ENCODE data around the gene ISX. TPM values are rescaled to one million over a fixed set of nuclear protein-coding genes. Genes with fewer than 3 reads are reported as not detected.

The ISX gene
- total and polyA plus RNA-seq, 2 of the 13 experiments (the other 11 are each of a cell fraction or from before 2014, with no cell fraction given), result 1.4 to 1.8 TPM

DNA sequence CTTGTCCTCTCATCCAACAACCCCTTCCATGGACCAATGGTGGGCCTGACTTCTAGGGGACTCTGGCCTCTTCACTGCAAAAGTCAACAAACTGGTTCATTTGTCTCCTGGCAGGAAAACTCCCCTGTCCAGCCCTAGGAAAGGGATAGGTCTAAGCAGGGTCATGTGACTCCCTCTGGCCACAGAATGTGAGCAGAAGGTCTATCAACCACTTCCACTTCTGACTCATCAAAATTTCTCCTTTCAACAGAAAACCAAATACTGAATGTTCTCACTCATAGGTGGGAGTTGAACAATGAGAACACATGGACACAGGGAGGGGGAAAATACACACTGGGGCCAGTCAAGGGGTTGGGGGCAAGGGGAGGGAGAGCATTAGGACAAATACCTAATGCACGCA is 1.3 kb upstream of the ISX start (continued):
- TF ChIP-seq, protein P1, sequence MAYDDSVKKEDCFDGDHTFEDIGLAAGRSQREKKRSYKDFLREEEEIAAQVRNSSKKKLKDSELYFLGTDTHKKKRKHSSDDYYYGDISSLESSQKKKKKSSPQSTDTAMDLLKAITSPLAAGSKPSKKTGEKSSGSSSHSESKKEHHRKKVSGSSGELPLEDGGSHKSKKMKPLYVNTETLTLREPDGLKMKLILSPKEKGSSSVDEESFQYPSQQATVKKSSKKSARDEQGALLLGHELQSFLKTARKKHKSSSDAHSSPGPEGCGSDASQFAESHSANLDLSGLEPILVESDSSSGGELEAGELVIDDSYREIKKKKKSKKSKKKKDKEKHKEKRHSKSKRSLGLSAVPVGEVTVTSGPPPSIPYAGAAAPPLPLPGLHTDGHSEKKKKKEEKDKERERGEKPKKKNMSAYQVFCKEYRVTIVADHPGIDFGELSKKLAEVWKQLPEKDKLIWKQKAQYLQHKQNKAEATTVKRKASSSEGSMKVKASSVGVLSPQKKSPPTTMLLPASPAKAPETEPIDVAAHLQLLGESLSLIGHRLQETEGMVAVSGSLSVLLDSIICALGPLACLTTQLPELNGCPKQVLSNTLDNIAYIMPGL (CRISPR knock-in tag; IDR thresholded peaks at IDR 0.05; ENCODE audit: borderline replicate concordance in 1 of 2, low read depth in 1 of 2), result no peak
- TF ChIP-seq ZSCAN22 (CRISPR knock-in tag; IDR thresholded peaks at IDR 0.05) (no peak), KLF15 (CRISPR knock-in tag; IDR thresholded peaks at IDR 0.05; ENCODE audit: borderline replicate concordance) (no peak), ZNF589 (CRISPR knock-in tag; conservative IDR thresholded peaks at IDR 0.05) (no peak), ZFX (CRISPR knock-in tag; IDR thresholded peaks at IDR 0.05; ENCODE audit: low read depth) (no peak), GABPA (IDR thresholded peaks at IDR 0.05; ENCODE audit: low read depth, low read length) (no peak), GABPA (CRISPR knock-in tag; IDR thresholded peaks at IDR 0.05; ENCODE audit: low read depth) (0 out of 2 replicates have a peak, but pooled peaks have one; percentile 9), RNF2 (conservative IDR thresholded peaks at IDR 0.05; ENCODE audit: low read depth) (no peak), KDM6A (CRISPR knock-in tag; IDR thresholded peaks at IDR 0.05; ENCODE audit: low read depth) (no peak), POGZ (CRISPR knock-in tag; IDR thresholded peaks at IDR 0.05) (0 out of 2 replicates have a peak, but pooled peaks have one; percentile 16), IKZF1 (IDR thresholded peaks at IDR 0.05) (no peak), BHLHE40 (IDR thresholded peaks at IDR 0.05; ENCODE audit: low read length) (no peak), ZNF224 (CRISPR knock-in tag; IDR thresholded peaks at IDR 0.05) (no peak), CENPX (CRISPR knock-in tag; IDR thresholded peaks at IDR 0.05) (no peak), CBX5 (CRISPR knock-in tag; IDR thresholded peaks at IDR 0.05; ENCODE audit: borderline replicate concordance) (no peak), NFE2 (CRISPR knock-in tag; IDR thresholded peaks at IDR 0.05) (no peak), ZBTB3 (CRISPR knock-in tag; IDR thresholded peaks at IDR 0.05; ENCODE audit: borderline replicate concordance, low read depth) (peak; percentile 100), ZFP90 (CRISPR knock-in tag; IDR thresholded peaks at IDR 0.05; ENCODE audit: borderline replicate concordance) (no peak)
- TF ChIP-seq, protein P2, sequence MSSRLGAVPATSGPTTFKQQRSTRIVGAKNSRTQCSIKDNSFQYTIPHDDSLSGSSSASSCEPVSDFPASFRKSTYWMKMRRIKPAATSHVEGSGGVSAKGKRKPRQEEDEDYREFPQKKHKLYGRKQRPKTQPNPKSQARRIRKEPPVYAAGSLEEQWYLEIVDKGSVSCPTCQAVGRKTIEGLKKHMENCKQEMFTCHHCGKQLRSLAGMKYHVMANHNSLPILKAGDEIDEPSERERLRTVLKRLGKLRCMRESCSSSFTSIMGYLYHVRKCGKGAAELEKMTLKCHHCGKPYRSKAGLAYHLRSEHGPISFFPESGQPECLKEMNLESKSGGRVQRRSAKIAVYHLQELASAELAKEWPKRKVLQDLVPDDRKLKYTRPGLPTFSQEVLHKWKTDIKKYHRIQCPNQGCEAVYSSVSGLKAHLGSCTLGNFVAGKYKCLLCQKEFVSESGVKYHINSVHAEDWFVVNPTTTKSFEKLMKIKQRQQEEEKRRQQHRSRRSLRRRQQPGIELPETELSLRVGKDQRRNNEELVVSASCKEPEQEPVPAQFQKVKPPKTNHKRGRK (CRISPR knock-in tag; IDR thresholded peaks at IDR 0.05), result no peak
- TF ChIP-seq, protein P3, sequence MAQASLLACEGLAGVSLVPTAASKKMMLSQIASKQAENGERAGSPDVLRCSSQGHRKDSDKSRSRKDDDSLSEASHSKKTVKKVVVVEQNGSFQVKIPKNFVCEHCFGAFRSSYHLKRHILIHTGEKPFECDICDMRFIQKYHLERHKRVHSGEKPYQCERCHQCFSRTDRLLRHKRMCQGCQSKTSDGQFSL (CRISPR knock-in tag; IDR thresholded peaks at IDR 0.05), result no peak
- TF ChIP-seq, protein P4, sequence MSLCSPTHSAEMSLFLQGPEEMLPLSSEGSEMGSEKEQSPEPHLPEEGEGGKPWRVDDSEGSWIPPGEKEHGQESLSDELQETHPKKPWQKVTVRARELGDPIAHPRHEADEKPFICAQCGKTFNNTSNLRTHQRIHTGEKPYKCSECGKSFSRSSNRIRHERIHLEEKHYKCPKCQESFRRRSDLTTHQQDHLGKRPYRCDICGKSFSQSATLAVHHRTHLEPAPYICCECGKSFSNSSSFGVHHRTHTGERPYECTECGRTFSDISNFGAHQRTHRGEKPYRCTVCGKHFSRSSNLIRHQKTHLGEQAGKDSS (CRISPR knock-in tag; IDR thresholded peaks at IDR 0.05; ENCODE audit: borderline replicate concordance, low read depth), result no peak
- TF ChIP-seq, protein P5, sequence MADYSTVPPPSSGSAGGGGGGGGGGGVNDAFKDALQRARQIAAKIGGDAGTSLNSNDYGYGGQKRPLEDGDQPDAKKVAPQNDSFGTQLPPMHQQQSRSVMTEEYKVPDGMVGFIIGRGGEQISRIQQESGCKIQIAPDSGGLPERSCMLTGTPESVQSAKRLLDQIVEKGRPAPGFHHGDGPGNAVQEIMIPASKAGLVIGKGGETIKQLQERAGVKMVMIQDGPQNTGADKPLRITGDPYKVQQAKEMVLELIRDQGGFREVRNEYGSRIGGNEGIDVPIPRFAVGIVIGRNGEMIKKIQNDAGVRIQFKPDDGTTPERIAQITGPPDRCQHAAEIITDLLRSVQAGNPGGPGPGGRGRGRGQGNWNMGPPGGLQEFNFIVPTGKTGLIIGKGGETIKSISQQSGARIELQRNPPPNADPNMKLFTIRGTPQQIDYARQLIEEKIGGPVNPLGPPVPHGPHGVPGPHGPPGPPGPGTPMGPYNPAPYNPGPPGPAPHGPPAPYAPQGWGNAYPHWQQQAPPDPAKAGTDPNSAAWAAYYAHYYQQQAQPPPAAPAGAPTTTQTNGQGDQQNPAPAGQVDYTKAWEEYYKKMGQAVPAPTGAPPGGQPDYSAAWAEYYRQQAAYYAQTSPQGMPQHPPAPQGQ (CRISPR knock-in tag; IDR thresholded peaks at IDR 0.05; ENCODE audit: borderline replicate concordance), result no peak
